ENCODE results near the gene FOXB2.

FOXB2 gene

DNA sequence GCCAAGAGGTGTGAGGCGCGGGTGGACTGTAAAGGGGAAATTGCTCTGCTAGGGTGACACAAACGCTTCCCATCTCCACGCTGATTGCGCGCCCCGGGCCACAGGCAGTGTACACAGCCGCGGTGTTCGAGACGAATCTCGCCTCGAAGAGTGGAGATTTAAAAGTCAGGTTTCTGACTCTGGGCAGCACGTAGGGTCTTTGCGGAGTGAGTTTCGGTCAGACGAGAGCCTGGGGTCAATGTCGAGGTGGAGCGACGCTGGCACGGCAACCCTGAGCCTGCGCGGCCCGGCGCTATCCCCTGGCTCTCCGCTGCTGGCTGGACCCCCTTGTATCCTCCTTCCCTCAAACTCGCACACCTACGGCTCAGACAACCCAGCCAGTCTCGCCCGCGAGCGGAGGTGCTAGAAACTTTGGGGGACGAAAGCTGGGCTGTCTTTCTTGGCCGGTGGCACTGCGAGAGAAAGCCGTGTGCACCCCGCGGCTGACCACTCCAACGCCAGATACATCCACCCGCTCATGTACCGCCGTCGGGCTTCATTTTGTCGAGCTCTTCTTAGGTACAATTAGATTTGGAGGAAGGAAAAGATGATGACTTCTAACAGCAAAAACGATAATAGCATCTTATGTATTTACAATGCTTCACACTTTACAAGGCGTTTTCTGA lies 5.4 kb upstream of the FOXB2 start:
- no peak for TF ChIP-seq CTCF (IDR thresholded peaks at IDR 0.05; ENCODE audit: insufficient read depth, low read length, poor library complexity, severe bottlenecking)
- no peaks in the 10 kb centered on the region for H3K36me3 ChIP-seq (ENCODE audit: control insufficient read depth, insufficient read depth, low read length)
- no peak for DNase-seq (ENCODE audit: extremely low read depth, insufficient read length)
- peaks cover 2% of the 10 kb centered on the region for H3K27me3 ChIP-seq (replicated peaks; ENCODE audit: control insufficient read depth, insufficient read depth, low read length)
- no peak overlapping the region for H3K4me3 ChIP-seq (replicated peaks; ENCODE audit: low read depth, low read length)

DNA sequence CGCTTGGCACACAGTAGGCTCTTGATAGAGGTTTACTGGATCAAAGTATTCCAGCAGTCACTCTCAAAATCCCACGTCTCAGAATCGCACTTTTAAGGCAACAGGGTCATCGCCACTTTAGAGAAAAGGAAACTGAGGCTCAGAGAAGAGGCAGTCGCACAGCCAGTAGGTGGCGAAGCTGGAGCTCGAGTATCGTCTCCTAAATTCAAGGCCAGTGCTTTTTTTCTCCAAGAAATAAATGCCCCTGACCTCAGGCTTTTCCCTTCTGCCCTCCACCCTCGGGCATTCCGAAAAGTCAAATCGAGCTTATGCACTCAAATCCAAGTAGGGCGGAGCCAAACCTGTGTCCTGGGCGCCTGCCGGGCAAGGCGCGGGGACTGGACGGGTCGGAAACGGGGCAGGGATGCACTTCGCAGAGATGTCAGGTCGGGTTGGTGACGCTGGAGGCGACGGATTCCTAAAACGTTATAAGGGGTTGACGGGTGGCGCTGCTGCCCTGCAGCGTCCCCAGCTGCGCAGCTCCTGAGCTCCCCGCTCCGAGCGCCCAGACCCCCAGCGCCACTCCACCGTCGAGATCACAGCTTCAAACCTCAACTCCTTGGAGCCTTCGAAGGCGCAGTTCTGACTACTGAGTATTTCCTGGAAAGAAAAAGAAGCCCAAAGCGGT lies 4.7 kb upstream of the FOXB2 start:
- TF ChIP-seq CTCF (IDR thresholded peaks at IDR 0.05; ENCODE audit: insufficient read depth, low read length, poor library complexity, severe bottlenecking): no peak
- no peaks in the 10 kb centered on the region for H3K36me3 ChIP-seq (ENCODE audit: control insufficient read depth, insufficient read depth, low read length)
- peaks cover 2% of the 10 kb centered on the region for H3K27me3 ChIP-seq (replicated peaks; ENCODE audit: control insufficient read depth, insufficient read depth, low read length)
- DNase-seq (ENCODE audit: extremely low read depth, insufficient read length): no peak
- H3K4me3 ChIP-seq (replicated peaks; ENCODE audit: low read depth, low read length): no peak overlapping the region

GRCh38 chr9:77015327-77016048 lies 4.0 kb upstream of the FOXB2 start:
- DNase-seq (ENCODE audit: extremely low read depth, insufficient read length): no peak
- Histone ChIP-seq H3K36me3 (ENCODE audit: control insufficient read depth, insufficient read depth, low read length) (no peaks in the 10 kb centered on the region), H3K4me3 (replicated peaks; ENCODE audit: low read depth, low read length) (no peak overlapping the region), H3K27me3 (replicated peaks; ENCODE audit: control insufficient read depth, insufficient read depth, low read length) (peaks cover 2% of the 10 kb centered on the region)
- no peak for TF ChIP-seq CTCF (IDR thresholded peaks at IDR 0.05; ENCODE audit: insufficient read depth, low read length, poor library complexity, severe bottlenecking)

DNA sequence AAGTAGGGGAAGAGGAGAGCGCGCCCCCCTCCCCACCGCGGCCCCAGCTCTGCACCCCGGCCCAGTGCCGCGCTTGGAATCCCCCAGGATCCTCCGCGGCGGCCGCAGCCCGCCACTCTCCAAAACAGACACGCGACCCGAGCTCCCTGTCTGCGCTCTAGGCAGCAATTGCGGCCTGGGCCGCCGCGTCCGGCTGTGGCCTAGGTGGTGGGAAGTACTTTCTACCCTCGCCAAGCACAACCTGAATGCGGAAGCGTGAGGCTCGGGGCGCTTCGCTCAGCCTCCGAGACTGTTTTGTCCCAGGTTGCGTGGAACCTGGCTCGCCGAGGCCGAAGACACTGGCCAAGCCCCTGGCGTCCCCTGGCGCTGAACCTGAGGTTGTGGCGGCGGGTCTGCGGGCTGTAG lies 3.3 kb upstream of the FOXB2 start:
- TF ChIP-seq CTCF (IDR thresholded peaks at IDR 0.05; ENCODE audit: insufficient read depth, low read length, poor library complexity, severe bottlenecking): no peak
- Histone ChIP-seq H3K27me3 (replicated peaks; ENCODE audit: control insufficient read depth, insufficient read depth, low read length) (peaks cover 2% of the 10 kb centered on the region), H3K4me3 (replicated peaks; ENCODE audit: low read depth, low read length) (no peak overlapping the region), H3K36me3 (ENCODE audit: control insufficient read depth, insufficient read depth, low read length) (no peaks in the 10 kb centered on the region)
- DNase-seq (ENCODE audit: extremely low read depth, insufficient read length): no peak

DNA sequence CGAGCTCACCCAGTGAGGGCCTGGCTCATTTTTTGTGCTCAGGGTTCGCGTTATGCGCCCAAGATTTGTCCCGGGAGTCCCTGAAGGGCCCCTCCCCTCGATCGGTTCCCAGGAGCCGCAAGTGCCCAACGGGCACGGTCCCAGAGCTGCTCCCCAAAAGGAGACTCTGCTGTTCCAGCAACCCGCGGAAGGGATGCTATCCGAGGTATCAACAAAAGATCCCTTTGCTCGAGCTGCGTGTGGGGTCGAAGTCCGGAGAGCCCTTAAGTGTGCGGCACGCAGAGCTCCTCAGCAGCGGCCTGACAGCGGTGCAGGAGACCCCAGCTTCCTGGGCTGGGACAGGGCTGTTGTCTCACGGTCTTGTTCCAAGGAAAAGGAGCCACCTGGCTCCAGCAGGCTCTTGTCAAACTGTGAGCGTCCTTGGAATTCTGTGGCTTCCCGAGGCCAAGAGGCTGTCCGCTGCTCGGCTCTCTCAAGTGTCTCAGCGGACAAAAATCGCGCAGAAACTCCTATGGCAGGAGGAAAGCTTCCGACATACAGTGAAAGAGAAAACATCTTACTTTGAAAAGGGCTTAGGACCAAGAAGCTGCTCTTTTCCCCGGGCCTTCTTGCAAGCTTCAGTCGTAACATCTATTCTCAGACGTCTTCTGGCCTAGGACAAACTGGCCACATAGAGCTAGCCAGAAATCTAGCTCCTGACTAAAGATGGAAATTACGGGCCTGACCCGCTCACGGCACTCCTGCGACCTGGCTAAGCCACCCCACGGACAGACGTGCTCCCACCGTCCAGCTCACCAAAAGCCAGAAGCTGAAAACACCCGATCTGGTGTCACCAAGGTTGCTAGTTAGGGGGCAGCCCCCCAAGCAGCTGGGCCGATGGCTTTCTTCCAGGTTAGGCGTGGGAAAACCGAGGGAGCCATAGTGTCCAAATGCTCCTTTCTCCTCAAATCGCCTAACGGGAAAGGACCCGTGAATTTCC lies 2.6 kb upstream of the FOXB2 start:
- H3K4me3 ChIP-seq (replicated peaks; ENCODE audit: low read depth, low read length): no peak overlapping the region
- H3K27me3 ChIP-seq (replicated peaks; ENCODE audit: control insufficient read depth, insufficient read depth, low read length): peaks cover 2% of the 10 kb centered on the region
- no peak for TF ChIP-seq CTCF (IDR thresholded peaks at IDR 0.05; ENCODE audit: insufficient read depth, low read length, poor library complexity, severe bottlenecking)
- DNase-seq (ENCODE audit: extremely low read depth, insufficient read length): no peak
- no peaks in the 10 kb centered on the region for H3K36me3 ChIP-seq (ENCODE audit: control insufficient read depth, insufficient read depth, low read length)

All from GM06990 (cell line).